Motor neuron (in vitro differentiated cells): ENCODE data around the gene RP9. TPM values are rescaled to one million over a fixed set of nuclear protein-coding genes. Genes with fewer than 3 reads are reported as not detected.
A peak's percentile ranks its signal among the peaks of the same experiment; 100 is the strongest.
"Not testable (repeated sequence)": the region's sequence is repeated elsewhere in the genome, so short reads cannot be mapped to it uniquely, and the experiment has no call there.

ENCODE experiments used
- ATAC-seq, 8 experiments: fragments of 200-7000 bp; cut with Tn5 transposase; replicated peaks in 6 of 8; 2 replicates each; pipeline ENCODE4 v1.8.0; 2021; ENCODE audit warnings: mild to moderate bottlenecking in 8 of 8, moderate library complexity in 8 of 8
- H3K27ac ChIP-seq, 2 donors: fragments of 250-450 bp; sonication (Bioruptor Pico); 2 replicates each; pipeline ENCODE4 v1.9.0; 2021; ENCODE audit warnings: antibody characterized with exemption in 2 of 2, mild to moderate bottlenecking in 2 of 2, moderate library complexity in 1 of 2
- H3K4me1 ChIP-seq, 2 donors: fragments of 250-450 bp; sonication (Bioruptor Pico); replicated peaks in 1 of 2; 2 replicates each; pipeline ENCODE4 v1.6.1; 2021; ENCODE audit warnings: antibody characterized with exemption in 2 of 2, mild to moderate bottlenecking in 2 of 2, moderate library complexity in 1 of 2
- H3K4me3 ChIP-seq, 5 donors: fragments of 250-450 bp; sonication (Bioruptor Pico); 2 replicates each; pipeline ENCODE4 v1.9.0; 2021; ENCODE audit warnings: antibody characterized with exemption in 5 of 5, mild to moderate bottlenecking in 5 of 5, moderate library complexity in 4 of 5
- WGBS, 10 experiments: fragments of 450-650 bp; shearing (Covaris generic); methylation state at CpG; one replicate each; pipeline ENCODE4 v1.0.0; 2022; 5-methylcytosine and 5-hydroxymethylcytosine counted together
- in situ Hi-C, 9 experiments: fragments of 400-800 bp; cut with MboI; loops; one replicate each; pipeline ENCODE4 v1.15.0; 2021; ENCODE audit warnings: low sequenced_read_pairs in 9 of 9, low pct_unique_long_range_greater_than_20kb in 2 of 9; ENCODE audit not compliant: unreplicated experiment in 9 of 9
- total RNA-seq, 8 experiments: library from RNA; unstranded; fragments of 300-600 nt; gene quantifications; 2 replicates each; pipeline versions ENCODE4 v1.2.3 to v1.2.4, GENCODE V29; 2022

Gene RP9
- total RNA-seq, 8 experiments from 2014 or later = 10.3 to 30.6 (median 22.9) TPM

DNA sequence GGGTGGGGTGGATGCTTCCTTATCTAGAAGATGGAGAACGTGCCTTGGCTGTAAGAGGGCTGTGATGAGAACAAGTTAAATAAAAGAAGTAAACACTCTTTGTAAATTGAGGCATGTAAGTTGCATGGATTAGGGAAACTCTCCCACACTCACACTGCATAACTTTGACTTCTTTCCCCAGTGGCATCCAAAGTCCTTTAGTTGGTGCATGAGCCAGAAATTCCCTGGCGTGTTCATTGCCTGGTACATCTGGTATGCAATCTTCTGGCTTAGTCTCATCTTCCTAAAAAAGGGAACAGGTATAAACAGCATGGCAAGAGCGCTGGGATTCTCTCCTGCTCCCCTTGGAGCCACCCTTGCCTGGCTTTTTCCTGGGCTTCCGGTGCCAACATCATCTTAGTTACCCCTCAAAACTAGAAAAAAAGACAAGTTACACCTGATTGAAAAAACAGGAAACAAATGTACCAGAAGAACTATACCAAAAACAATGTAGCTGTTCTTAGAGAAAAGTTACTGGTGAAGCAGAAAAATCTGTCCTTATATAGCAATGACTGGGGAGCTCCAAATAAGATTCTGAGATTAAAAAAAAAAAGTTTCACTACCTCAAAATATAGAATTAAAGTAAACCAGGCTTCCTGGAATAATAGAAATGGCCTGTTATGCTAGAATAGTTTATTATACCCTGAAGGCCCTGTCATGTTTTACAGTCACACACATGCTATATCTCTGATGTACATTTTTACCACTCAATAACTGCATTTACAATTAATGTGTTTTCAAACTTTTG is 9.9 kb downstream of the RP9 start:
- H3K4me1 ChIP-seq = no peaks in the 10 kb centered on the region
- WGBS, 10 experiments = 50 to 84% (median 70%) methylated on average over 1 to 4 of the region's 4 CpGs; no CpG with 5 or more reads in 1 of the 10 experiments
- no peak overlapping the region for H3K4me3 ChIP-seq
- H3K27ac ChIP-seq = no peak overlapping the region
- in situ Hi-C loops = no loop called here
- ATAC-seq = no peak

DNA sequence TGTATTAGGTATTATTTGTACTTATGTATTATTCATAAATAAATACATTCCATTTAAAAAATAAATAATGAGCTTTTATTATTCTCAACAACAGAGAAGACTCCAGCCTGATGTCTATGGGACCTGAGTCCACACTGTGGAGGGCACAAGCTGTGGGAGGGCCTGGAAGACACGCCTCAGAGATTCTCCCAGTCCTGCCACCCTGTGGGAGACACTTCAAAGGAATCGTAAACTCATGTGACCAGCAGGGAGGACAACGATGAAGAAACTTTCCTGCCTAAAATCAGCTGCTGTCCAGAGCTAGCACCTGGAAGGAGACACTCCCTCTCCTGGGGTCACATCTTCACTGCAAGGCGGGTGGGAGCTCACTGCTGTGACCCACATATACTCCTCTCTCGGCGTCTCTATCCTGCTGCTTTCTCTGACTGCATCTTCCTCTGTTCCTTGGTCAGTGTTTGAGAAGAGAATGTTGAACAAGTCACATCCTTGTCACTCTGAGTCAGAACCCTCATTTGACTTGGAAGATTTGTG is 14.4 kb downstream of the RP9 start:
- H3K27ac ChIP-seq, H3K4me1 ChIP-seq, ATAC-seq, H3K4me3 ChIP-seq, in situ Hi-C loops: not testable (repeated sequence)
- WGBS, 10 experiments = 80 to 100% (median 91%) methylated on average over 1 to 3 of the region's 6 CpGs; no CpG with 5 or more reads in 6 of the 10 experiments

GRCh38 chr7:33093266-33093665 is 15.9 kb downstream of the RP9 start:
- Histone ChIP-seq H3K4me1 (no peaks in the 10 kb centered on the region), H3K27ac (no peak overlapping the region), H3K4me3 (no peak overlapping the region)
- ATAC-seq = no peak
- in situ Hi-C loops = no loop called here
- 66 to 100% (median 91%) methylated on average over 2 to 4 of the region's 4 CpGs; no CpG with 5 or more reads in 4 of the 10 experiments for WGBS, 10 experiments

- no peak overlapping the region for H3K27ac ChIP-seq
- 74 to 94% (median 86%) methylated on average over 2 to 4 of the region's 5 CpGs; no CpG with 5 or more reads in 4 of the 10 experiments for WGBS, 10 experiments
- no peak for ATAC-seq
- in situ Hi-C loops = no loop called here
- H3K4me1 ChIP-seq = no peaks in the 10 kb centered on the region
- no peak overlapping the region for H3K4me3 ChIP-seq
Observed at GRCh38 chr7:33091641-33092191, 17.5 kb downstream of the RP9 start.

- H3K4me3 ChIP-seq = no peak overlapping the region
- H3K4me1 ChIP-seq = no peaks in the 10 kb centered on the region
- 40 to 96% (median 89%) methylated on average over 2 to 4 of the region's 4 CpGs; no CpG with 5 or more reads in 2 of the 10 experiments for WGBS, 10 experiments
- peak in 1 of 8 experiments; percentile 59 for ATAC-seq
- H3K27ac ChIP-seq = no peak overlapping the region
- in situ Hi-C loops = no loop called here
Observed at GRCh38 chr7:33091111-33091531, 18.1 kb downstream of the RP9 start.

GRCh38 chr7:33089142-33089541 is 20.1 kb downstream of the RP9 start:
- H3K4me3 ChIP-seq = no peak overlapping the region
- no peak overlapping the region for H3K27ac ChIP-seq
- in situ Hi-C loops = no loop called here
- WGBS, 10 experiments = 40 to 100% (median 90%) methylated on average over 1 of the region's 7 CpGs; no CpG with 5 or more reads in 6 of the 10 experiments
- no peak for ATAC-seq
- no peaks in the 10 kb centered on the region for H3K4me1 ChIP-seq

DNA sequence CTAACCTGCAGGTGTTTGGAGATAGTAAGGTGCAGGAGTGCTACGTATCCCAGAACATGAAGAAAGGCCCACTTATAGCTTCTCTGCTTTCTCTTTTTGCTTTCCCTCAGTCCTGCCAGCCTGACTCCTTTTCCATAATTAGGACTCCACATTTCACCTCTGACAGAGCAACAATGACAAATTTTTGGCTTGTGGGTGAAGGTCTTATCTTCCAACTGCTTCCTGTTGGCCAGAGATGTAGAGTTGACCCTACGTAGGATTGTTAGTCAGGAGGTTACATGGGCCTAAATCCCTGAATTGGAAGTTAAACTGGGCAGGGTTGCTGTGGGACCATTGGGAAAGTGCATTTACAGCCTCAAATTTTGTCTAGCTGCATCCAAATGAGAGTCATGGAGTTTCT is 21.3 kb downstream of the RP9 start:
- no peak overlapping the region for H3K4me3 ChIP-seq
- WGBS, 10 experiments = 0 to 100% (median 78%) methylated on average over 1 to 2 of the region's 2 CpGs; no CpG with 5 or more reads in 5 of the 10 experiments
- no peak for ATAC-seq
- H3K27ac ChIP-seq = no peak overlapping the region
- in situ Hi-C loops = no loop called here
- no peaks in the 10 kb centered on the region for H3K4me1 ChIP-seq

GRCh38 chr7:33087356-33087755 is 21.8 kb downstream of the RP9 start:
- ATAC-seq = no peak
- 0 to 100% (median 30%) methylated on average over 1 to 2 of the region's 2 CpGs; no CpG with 5 or more reads in 1 of the 10 experiments for WGBS, 10 experiments
- Histone ChIP-seq H3K4me3 (no peak overlapping the region), H3K4me1 (no peaks in the 10 kb centered on the region), H3K27ac (no peak overlapping the region)
- in situ Hi-C loops = no loop called here

GRCh38 chr7:33079763-33080690 is 29.2 kb downstream of the RP9 start:
- Histone ChIP-seq H3K27ac (no peak overlapping the region), H3K4me3 (no peak overlapping the region), H3K4me1 (peaks cover 0 to 14% of the 10 kb centered on the region in 2 donors)
- in situ Hi-C loops = no loop called here
- 50 to 80% (median 57%) methylated on average over 2 to 9 of the region's 9 CpGs for WGBS, 10 experiments
- peak in 5 of 8 experiments; percentile 71 to 95 (median 94) for ATAC-seq

- H3K27ac ChIP-seq = no peak overlapping the region
- no peak overlapping the region for H3K4me3 ChIP-seq
- peaks cover 0 to 14% of the 10 kb centered on the region in 2 donors for H3K4me1 ChIP-seq
- 35 to 100% (median 93%) methylated on average over 2 of the region's 2 CpGs; no CpG with 5 or more reads in 4 of the 10 experiments for WGBS, 10 experiments
- in situ Hi-C loops = no loop called here
- no peak for ATAC-seq
Observed at GRCh38 chr7:33079096-33079495, 30.1 kb downstream of the RP9 start.

DNA sequence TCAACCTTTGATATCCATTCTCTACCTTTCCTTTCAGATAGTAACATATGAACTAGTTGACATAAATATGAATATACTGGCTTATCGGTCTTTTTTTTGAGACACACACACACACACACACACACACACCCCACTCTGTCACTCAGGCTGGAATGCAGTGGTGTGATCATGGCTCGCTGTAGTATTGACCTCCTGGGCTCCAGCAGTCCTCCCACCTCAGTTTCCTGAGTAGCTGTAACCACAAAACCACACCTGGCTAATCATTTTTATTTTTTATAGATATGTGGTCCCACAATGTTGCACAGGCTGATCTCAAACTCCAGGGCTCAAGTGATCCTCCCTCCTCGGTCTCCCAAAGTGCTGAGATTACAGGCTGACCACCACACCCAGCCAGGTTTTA is 32.5 kb downstream of the RP9 start:
- Histone ChIP-seq H3K4me1 (peaks cover 0 to 14% of the 10 kb centered on the region in 2 donors), H3K4me3 (no peak overlapping the region), H3K27ac (no peak overlapping the region)
- in situ Hi-C loops = no loop called here
- no peak for ATAC-seq
- WGBS, 10 experiments = 50 to 94% (median 84%) methylated on average over 1 to 3 of the region's 3 CpGs; no CpG with 5 or more reads in 2 of the 10 experiments

GRCh38 chr7:33075818-33076518 is 33.2 kb downstream of the RP9 start:
- 22 to 88% (median 63%) methylated on average over 2 to 3 of the region's 3 CpGs for WGBS, 10 experiments
- in situ Hi-C loops = no loop called here

More at GRCh38 chr7:33075818-33076518, 33.2 kb downstream of the RP9 start:
- Histone ChIP-seq H3K27ac (no peak overlapping the region), H3K4me1 (peaks cover 0 to 14% of the 10 kb centered on the region in 2 donors), H3K4me3 (no peak overlapping the region)
- no peak for ATAC-seq
